Measurements from ENCODE around the gene UBE2C. TPM values are rescaled to one million over a fixed set of nuclear protein-coding genes. Genes with fewer than 3 reads are reported as not detected.

The UBE2C gene
- total RNA-seq, 1 experiment from 2014 or later, result 268 TPM

DNA sequence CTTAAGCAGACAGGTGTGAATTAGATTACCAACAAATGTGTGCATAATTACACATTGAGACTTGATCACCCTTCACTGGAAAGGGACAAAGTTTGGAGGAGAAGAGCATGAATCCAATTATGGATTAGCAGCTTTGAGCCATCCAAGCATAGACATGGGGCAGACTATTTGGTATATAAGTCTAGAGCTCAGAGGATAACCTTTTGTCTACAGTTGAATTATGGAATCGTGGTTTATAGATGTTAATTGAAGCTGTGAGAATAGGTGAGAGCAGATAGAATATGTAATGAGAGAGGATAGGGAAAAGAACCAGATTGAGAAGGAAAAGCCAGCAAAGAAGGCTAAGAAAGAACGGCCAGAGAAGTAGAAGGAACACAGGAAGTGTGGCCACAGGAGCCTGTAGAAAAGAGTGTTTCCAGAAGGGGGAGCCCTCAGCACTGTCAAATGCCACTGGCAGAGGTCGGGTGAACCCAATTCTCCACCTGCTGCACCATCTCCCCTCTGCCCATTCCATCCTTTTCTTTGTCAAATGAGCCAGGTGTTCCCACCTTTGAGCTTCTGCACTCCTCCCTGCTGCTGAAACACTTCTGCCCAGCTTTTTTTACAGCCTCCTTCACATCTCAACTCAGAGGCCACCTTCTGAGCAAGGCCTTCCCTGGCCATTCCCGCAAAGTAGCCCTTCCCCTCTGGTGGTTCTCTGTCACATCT, 13.4 kb upstream of the UBE2C start:
- Histone ChIP-seq H3K9ac (ENCODE audit: extremely low read depth, insufficient read length, low read length) (no peak overlapping the region), H3K79me1 (ENCODE audit: insufficient read depth, low read depth, low read length, poor library complexity, severe bottlenecking) (no peaks in the 10 kb centered on the region), H3K4me1 (ENCODE audit: insufficient read depth, low read length) (no peaks in the 10 kb centered on the region), H3K14ac (ENCODE audit: insufficient read depth, low read length) (no peak overlapping the region), H4K91ac (ENCODE audit: insufficient read length, low read depth, low read length) (no peak overlapping the region), H4K8ac (replicated peaks; ENCODE audit: insufficient read length, low read depth, low read length) (no peak overlapping the region), H3K23me2 (ENCODE audit: insufficient read length, low read depth, low read length, poor library complexity, severe bottlenecking) (no peaks in the 10 kb centered on the region), H3K56ac (ENCODE audit: insufficient read length, low read depth, low read length) (no peak overlapping the region), H3K18ac (ENCODE audit: insufficient read length, low read depth, low read length) (no peak overlapping the region), H2BK15ac (ENCODE audit: low read depth, low read length) (no peak overlapping the region), H2BK5ac (ENCODE audit: insufficient read length, low read length) (no peak overlapping the region), H3K4me2 (ENCODE audit: insufficient read depth, insufficient read length, low read length) (no peak overlapping the region), H3K9me3 (ENCODE audit: control insufficient read depth, low read depth, low read length) (no peaks in the 10 kb centered on the region), H3K23ac (ENCODE audit: insufficient read length, low read depth, low read length) (no peak overlapping the region), H2BK20ac (ENCODE audit: low read depth, low read length, poor library complexity, severe bottlenecking) (no peak overlapping the region), H4K20me1 (ENCODE audit: control insufficient read depth, insufficient read depth, insufficient read length) (no peaks in the 10 kb centered on the region), H3K27me3 (ENCODE audit: insufficient read depth, low read length) (no peaks in the 10 kb centered on the region), H2BK12ac (ENCODE audit: insufficient read length, low read depth, low read length) (no peak overlapping the region), H2AK5ac (ENCODE audit: insufficient read length, low read length) (no peak overlapping the region), H2AFZ (ENCODE audit: low read length) (no peak overlapping the region), H2BK120ac (ENCODE audit: low read depth, low read length, poor library complexity, severe bottlenecking) (no peak overlapping the region), H3T11ph (ENCODE audit: low read length) (no peak overlapping the region), H4K5ac (ENCODE audit: insufficient read length, low read depth, low read length) (no peak overlapping the region), H3K79me2 (ENCODE audit: insufficient read depth, low read length) (no peaks in the 10 kb centered on the region), H3K4ac (ENCODE audit: low read depth, low read length) (no peak overlapping the region), H3K27ac (ENCODE audit: insufficient read length, low read depth, low read length) (no peak overlapping the region)
- no peaks in the 10 kb centered on the region for H3K9me3 Mint-ChIP-seq
- H3K27me3 Mint-ChIP-seq (ENCODE audit: low read depth), result no peaks in the 10 kb centered on the region
- peak overlapping the region in 2 of 3 experiments; percentile 31 to 69; a peak in 1 of 7 replicates for H3K27ac Mint-ChIP-seq
- peaks cover 4% of the 10 kb centered on the region in 2 experiments for H3K4me1 Mint-ChIP-seq
- no peak overlapping the region for H3K4me3 Mint-ChIP-seq
- H3K36me3 Mint-ChIP-seq (ENCODE audit: insufficient read depth in 1 of 3, low read depth in 3 of 3), result peaks cover 23 to 62% (median 54%) of the 10 kb centered on the region in 3 experiments; a peak in 6 of 7 replicates
- peak; percentile 79 for DNase-seq
- WGBS (ENCODE audit: extremely low coverage, insufficient read length, low lambda C conversion rate), result 100% methylated on average over 1 of the region's 4 CpGs
- TF ChIP-seq, protein P1, sequence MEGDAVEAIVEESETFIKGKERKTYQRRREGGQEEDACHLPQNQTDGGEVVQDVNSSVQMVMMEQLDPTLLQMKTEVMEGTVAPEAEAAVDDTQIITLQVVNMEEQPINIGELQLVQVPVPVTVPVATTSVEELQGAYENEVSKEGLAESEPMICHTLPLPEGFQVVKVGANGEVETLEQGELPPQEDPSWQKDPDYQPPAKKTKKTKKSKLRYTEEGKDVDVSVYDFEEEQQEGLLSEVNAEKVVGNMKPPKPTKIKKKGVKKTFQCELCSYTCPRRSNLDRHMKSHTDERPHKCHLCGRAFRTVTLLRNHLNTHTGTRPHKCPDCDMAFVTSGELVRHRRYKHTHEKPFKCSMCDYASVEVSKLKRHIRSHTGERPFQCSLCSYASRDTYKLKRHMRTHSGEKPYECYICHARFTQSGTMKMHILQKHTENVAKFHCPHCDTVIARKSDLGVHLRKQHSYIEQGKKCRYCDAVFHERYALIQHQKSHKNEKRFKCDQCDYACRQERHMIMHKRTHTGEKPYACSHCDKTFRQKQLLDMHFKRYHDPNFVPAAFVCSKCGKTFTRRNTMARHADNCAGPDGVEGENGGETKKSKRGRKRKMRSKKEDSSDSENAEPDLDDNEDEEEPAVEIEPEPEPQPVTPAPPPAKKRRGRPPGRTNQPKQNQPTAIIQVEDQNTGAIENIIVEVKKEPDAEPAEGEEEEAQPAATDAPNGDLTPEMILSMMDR (conservative IDR thresholded peaks at IDR 0.05), result peak; percentile 86
